CD4-positive, alpha-beta memory T cell (primary cell): ENCODE results near the gene GRXCR1. TPM values are rescaled to one million over a fixed set of nuclear protein-coding genes. Genes with fewer than 3 reads are reported as not detected.

ENCODE experiments used
- CTCF ChIA-PET: fragments of 350-600 bp; sonication (Branson Sonifier 250); formaldehyde crosslinking; loops from one replicate; lab custom pipeline; 2021; ENCODE audit warnings: inconsistent platforms; ENCODE audit not compliant: partially characterized antibody; lab: Charles Lee
- POLR2A ChIA-PET: fragments of 350-600 bp; sonication (Branson Sonifier 250); formaldehyde crosslinking; loops from one replicate; lab custom pipeline; 2021; ENCODE audit not compliant: partially characterized antibody; lab: Charles Lee
- DNase-seq, 5 donors: peaks; one replicate each; pipeline versions ENCODE4 v3.0.0 to v3.0.0-alpha.2; 2020 to 2022; ENCODE audit warnings: mixed read lengths in 1 of 5
- H3K27ac ChIP-seq: one replicate; pipeline ENCODE4 v1.7.0; 2013; ENCODE audit warnings: low read depth, low read length
- H3K27me3 ChIP-seq: 2 replicates; pipeline ENCODE4 v1.7.0; 2013; ENCODE audit warnings: mild to moderate bottlenecking, low read length, moderate library complexity; ENCODE audit not compliant: insufficient read depth
- H3K36me3 ChIP-seq: 2 replicates; pipeline ENCODE4 v1.7.0; 2013; ENCODE audit warnings: mild to moderate bottlenecking, low read length, moderate library complexity; ENCODE audit not compliant: insufficient read depth
- H3K4me1 ChIP-seq: 2 replicates; pipeline ENCODE4 v1.7.0; 2013; ENCODE audit warnings: mild to moderate bottlenecking, low read length, moderate library complexity; ENCODE audit not compliant: insufficient read depth
- H3K4me3 ChIP-seq, 2 donors: one replicate each; pipeline ENCODE4 v1.7.0; 2013; ENCODE audit warnings: low read length in 2 of 2, mild to moderate bottlenecking in 1 of 2
- H3K9me3 ChIP-seq, 2 donors: one replicate each; pipeline ENCODE4 v1.7.0; 2013; ENCODE audit warnings: low read length in 2 of 2, control low read depth in 1 of 2; ENCODE audit not compliant: control insufficient read depth in 1 of 2
- H3K27ac Mint-ChIP-seq, 7 donors: one replicate each; pipeline ENCODE4 v1.8.0; 2020 to 2021; ENCODE audit warnings: mixed read lengths in 7 of 7, mild to moderate bottlenecking in 6 of 7, inconsistent platforms in 3 of 7, moderate library complexity in 3 of 7
- H3K27me3 Mint-ChIP-seq, 2 donors: one replicate each; pipeline ENCODE4 v1.8.0; 2020 to 2021; ENCODE audit warnings: mixed read lengths in 2 of 2
- H3K36me3 Mint-ChIP-seq, 2 donors: one replicate each; pipeline ENCODE4 v1.8.0; 2020 to 2021; ENCODE audit warnings: mixed read lengths in 2 of 2, inconsistent platforms in 1 of 2, mild to moderate bottlenecking in 1 of 2
- H3K4me1 Mint-ChIP-seq, 4 donors: one replicate each; pipeline ENCODE4 v1.8.0; 2020 to 2021; ENCODE audit warnings: mixed read lengths in 4 of 4, mild to moderate bottlenecking in 1 of 4
- H3K4me3 Mint-ChIP-seq, 8 donors: one replicate each; pipeline ENCODE4 v1.8.0; 2020 to 2021; ENCODE audit warnings: mixed read lengths in 8 of 8, mild to moderate bottlenecking in 7 of 8, moderate library complexity in 6 of 8, inconsistent platforms in 3 of 8
- H3K9me3 Mint-ChIP-seq, 8 donors: one replicate each; pipeline ENCODE4 v1.8.0; 2020 to 2021; ENCODE audit warnings: mixed read lengths in 8 of 8, mild to moderate bottlenecking in 5 of 8, inconsistent platforms in 3 of 8, moderate library complexity in 1 of 8
- intact Hi-C: fragments of 100-400 bp; cut with micrococcal nuclease; formaldehyde crosslinking; loops from one replicate; pipeline ENCODE4 v1.15.1; 2023
- polyA plus RNA-seq, 2 donors: library from polyadenylated mRNA; unstranded; fragments of 300-500 nt; fragmentation: Illumina TruSeq; gene quantifications; one replicate each; pipeline ENCODE4 v1.2.3, GENCODE V29; 2021
- total RNA-seq, 2 experiments: library from RNA; stranded (reverse); gene quantifications; one replicate each; pipeline ENCODE4 v1.2.3, GENCODE V29; 2021

GRXCR1 gene
- total and polyA plus RNA-seq, 4 experiments from 2014 or later = not detected

- Mint-ChIP-seq H3K4me1 (no peaks in the 10 kb centered on the region), H3K4me3 (no peak overlapping the region), H3K27ac (no peak overlapping the region), H3K9me3 (no peaks in the 10 kb centered on the region), H3K36me3 (no peaks in the 10 kb centered on the region), H3K27me3 (peaks cover 4 to 7% of the 10 kb centered on the region in 2 donors)
- no peaks in the 10 kb centered on the region for H3K9me3 ChIP-seq
- ChIA-PET POLR2A (no interaction called here), CTCF (no interaction called here)
- no peaks in the 10 kb centered on the region for H3K27me3 ChIP-seq
- DNase-seq = no peak
- H3K27ac ChIP-seq = no peak overlapping the region
- no peak overlapping the region for H3K4me3 ChIP-seq
- no peaks in the 10 kb centered on the region for H3K36me3 ChIP-seq
- no peaks in the 10 kb centered on the region for H3K4me1 ChIP-seq
- intact Hi-C loops = no loop called here
These were observed 33.4 kb downstream of the GRXCR1 start for GRCh38 chr4:42925921-42926320.

DNA sequence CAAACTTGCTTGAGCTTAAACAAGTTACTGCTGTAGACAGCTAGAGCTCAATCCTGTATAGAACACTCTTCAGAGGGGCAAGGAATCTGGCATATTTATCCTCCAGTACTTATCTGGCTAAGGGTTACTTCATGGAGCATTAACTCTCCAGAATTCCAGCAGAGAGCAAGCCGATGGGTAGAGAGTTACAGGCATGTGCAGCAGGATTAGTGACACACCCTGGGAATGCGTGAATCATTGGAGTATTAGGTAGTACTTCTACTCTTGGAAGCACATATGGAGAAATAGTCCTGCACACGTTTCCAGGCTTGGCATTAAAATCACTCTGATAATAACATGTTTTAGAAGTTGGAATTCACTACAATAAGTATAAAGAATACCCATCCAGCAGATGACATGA, 35.4 kb downstream of the GRXCR1 start:
- Histone ChIP-seq H3K27me3 (no peaks in the 10 kb centered on the region), H3K9me3 (no peaks in the 10 kb centered on the region), H3K4me3 (no peak overlapping the region), H3K27ac (no peak overlapping the region), H3K36me3 (no peaks in the 10 kb centered on the region), H3K4me1 (no peaks in the 10 kb centered on the region)
- Mint-ChIP-seq H3K9me3 (no peaks in the 10 kb centered on the region), H3K27ac (no peak overlapping the region), H3K36me3 (no peaks in the 10 kb centered on the region), H3K4me1 (no peaks in the 10 kb centered on the region), H3K27me3 (peaks cover 2 to 5% of the 10 kb centered on the region in 2 donors), H3K4me3 (no peak overlapping the region)
- intact Hi-C loops = no loop called here
- no peak for DNase-seq
- ChIA-PET POLR2A (no interaction called here), CTCF (no interaction called here)

DNA sequence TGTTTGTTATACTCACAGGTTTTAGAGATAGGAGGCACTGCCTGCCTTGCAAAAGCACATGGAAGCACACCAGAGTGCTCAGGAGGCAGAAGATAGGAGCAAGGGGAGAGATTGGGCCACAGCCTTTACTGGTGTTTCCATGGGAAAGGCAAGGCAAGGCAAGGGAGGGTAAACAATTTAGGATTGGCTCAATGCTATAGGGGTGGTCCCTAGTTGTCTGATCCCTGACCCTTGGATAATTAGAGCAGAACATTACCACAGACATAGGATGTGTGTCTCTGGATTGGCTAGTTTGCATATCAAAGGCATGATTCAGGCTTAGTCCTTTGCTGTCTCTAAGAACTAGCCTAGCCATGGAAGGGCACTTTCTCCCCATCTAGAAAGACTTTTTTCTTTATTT, 36.1 kb downstream of the GRXCR1 start:
- H3K27me3 ChIP-seq = no peaks in the 10 kb centered on the region
- ChIA-PET POLR2A (no interaction called here), CTCF (no interaction called here)
- Mint-ChIP-seq H3K36me3 (no peaks in the 10 kb centered on the region), H3K9me3 (no peaks in the 10 kb centered on the region), H3K27me3 (peaks cover 2 to 5% of the 10 kb centered on the region in 2 donors), H3K4me1 (no peaks in the 10 kb centered on the region), H3K27ac (no peak overlapping the region), H3K4me3 (no peak overlapping the region)
- H3K27ac ChIP-seq = no peak overlapping the region
- H3K4me1 ChIP-seq = no peaks in the 10 kb centered on the region
- intact Hi-C loops = no loop called here
- H3K36me3 ChIP-seq = no peaks in the 10 kb centered on the region
- no peaks in the 10 kb centered on the region for H3K9me3 ChIP-seq
- no peak overlapping the region for H3K4me3 ChIP-seq
- no peak for DNase-seq

GRCh38 chr4:42942216-42942615, 49.7 kb downstream of the GRXCR1 start:
- POLR2A ChIA-PET = no interaction called here
- Histone ChIP-seq H3K36me3 (no peaks in the 10 kb centered on the region), H3K9me3 (no peaks in the 10 kb centered on the region), H3K4me3 (no peak overlapping the region), H3K27me3 (no peaks in the 10 kb centered on the region), H3K4me1 (no peaks in the 10 kb centered on the region), H3K27ac (no peak overlapping the region)
- Mint-ChIP-seq H3K4me3 (no peak overlapping the region), H3K4me1 (no peaks in the 10 kb centered on the region), H3K27me3 (peaks cover 0 to 2% of the 10 kb centered on the region in 2 donors), H3K9me3 (peaks cover 0 to 2% (median 0%) of the 10 kb centered on the region in 8 donors), H3K27ac (no peak overlapping the region), H3K36me3 (no peaks in the 10 kb centered on the region)
- CTCF ChIA-PET = no interaction called here
- intact Hi-C loops = no loop called here
- DNase-seq = no peak

- Mint-ChIP-seq H3K4me3 (no peak overlapping the region), H3K4me1 (no peaks in the 10 kb centered on the region), H3K9me3 (peaks cover 0 to 2% (median 0%) of the 10 kb centered on the region in 8 donors), H3K27ac (no peak overlapping the region), H3K27me3 (peaks cover 0 to 1% of the 10 kb centered on the region in 2 donors), H3K36me3 (no peaks in the 10 kb centered on the region)
- intact Hi-C loops = no loop called here
- no peak for DNase-seq
- H3K4me1 ChIP-seq = no peaks in the 10 kb centered on the region
- H3K27me3 ChIP-seq = no peaks in the 10 kb centered on the region
- no peak overlapping the region for H3K27ac ChIP-seq
- H3K9me3 ChIP-seq = no peaks in the 10 kb centered on the region
- ChIA-PET CTCF (no interaction called here), POLR2A (no interaction called here)
- H3K36me3 ChIP-seq = no peaks in the 10 kb centered on the region
- H3K4me3 ChIP-seq = no peak overlapping the region
These were observed 53.4 kb downstream of the GRXCR1 start for GRCh38 chr4:42945874-42946273.

DNA sequence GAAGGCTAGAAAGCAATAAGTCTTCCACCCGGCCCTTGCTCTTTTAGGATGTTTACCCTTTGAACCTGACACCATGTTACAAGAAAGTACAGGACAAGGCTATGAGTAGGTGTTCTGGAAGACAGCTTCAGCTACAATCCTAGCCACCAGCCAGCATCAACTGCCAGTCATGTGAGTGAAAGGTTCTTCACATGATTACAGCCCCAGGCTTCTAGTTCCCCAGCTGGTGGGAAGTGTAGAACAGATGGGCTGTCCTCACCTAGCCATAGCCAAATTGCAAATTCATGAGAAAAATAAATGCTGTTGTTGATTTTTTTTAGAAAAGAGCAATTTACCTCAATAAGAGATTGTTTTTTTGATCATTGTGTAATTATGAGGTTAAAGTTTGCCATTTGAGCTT, 60.8 kb downstream of the GRXCR1 start:
- Histone ChIP-seq H3K27me3 (no peaks in the 10 kb centered on the region), H3K9me3 (no peaks in the 10 kb centered on the region), H3K27ac (no peak overlapping the region), H3K36me3 (no peaks in the 10 kb centered on the region), H3K4me1 (no peaks in the 10 kb centered on the region), H3K4me3 (no peak overlapping the region)
- ChIA-PET POLR2A (no interaction called here), CTCF (no interaction called here)
- intact Hi-C loops = no loop called here
- no peaks in the 10 kb centered on the region for H3K4me1 Mint-ChIP-seq
- H3K27me3 Mint-ChIP-seq = no peaks in the 10 kb centered on the region
- H3K9me3 Mint-ChIP-seq = no peaks in the 10 kb centered on the region
- no peak overlapping the region for H3K27ac Mint-ChIP-seq
- DNase-seq = no peak
- H3K4me3 Mint-ChIP-seq = no peak overlapping the region
- no peaks in the 10 kb centered on the region for H3K36me3 Mint-ChIP-seq

GRCh38 chr4:42954963-42955669, 62.6 kb downstream of the GRXCR1 start:
- Mint-ChIP-seq H3K4me3 (no peak overlapping the region), H3K9me3 (peaks cover 0 to 1% (median 0%) of the 10 kb centered on the region in 8 donors), H3K36me3 (no peaks in the 10 kb centered on the region), H3K4me1 (no peaks in the 10 kb centered on the region), H3K27me3 (no peaks in the 10 kb centered on the region), H3K27ac (no peak overlapping the region)
- Histone ChIP-seq H3K4me1 (no peaks in the 10 kb centered on the region), H3K27ac (no peak overlapping the region), H3K36me3 (no peaks in the 10 kb centered on the region), H3K4me3 (no peak overlapping the region), H3K9me3 (no peaks in the 10 kb centered on the region), H3K27me3 (no peaks in the 10 kb centered on the region)
- intact Hi-C loops = no loop called here
- DNase-seq = no peak
- ChIA-PET CTCF (no interaction called here), POLR2A (no interaction called here)
